GM13977 (cell line): ENCODE measurements around the gene CAMTA1.

Experiments used
- DNase-seq: peaks from one replicate; pipeline ENCODE4 v3.0.0; 2012; ENCODE audit warnings: low spot score
- CTCF ChIP-seq: IDR thresholded peaks from 2 replicates; pipeline ENCODE4 v1.5.1; 2012; ENCODE audit warnings: mild to moderate bottlenecking, control low read depth; ENCODE audit not compliant: insufficient read depth; ENCODE audit errors: extremely low read depth, missing control alignments
- in situ Hi-C: fragments of 300-500 bp; cut with MboI; formaldehyde crosslinking; loops from one replicate; pipeline ENCODE4 v1.12.0; 2022; ENCODE audit warnings: low sequenced_read_pairs, low pct_unique_long_range_greater_than_20kb, mixed read lengths, inconsistent platforms; ENCODE audit not compliant: unreplicated experiment

Gene CAMTA1

GRCh38 chr1:7771823-7772299 is 986.6 kb downstream of the CAMTA1 start:
- no peak for TF ChIP-seq CTCF
- in situ Hi-C loops, result loop anchor here (25.0 kb wide), 1 partner anchor 110 kb away; no protein-coding TSS in a partner anchor
- DNase-seq, result no peak

- DNase-seq, result no peak
- in situ Hi-C loops, result no loop called here
- TF ChIP-seq CTCF, result no peak
Observed at GRCh38 chr1:7777591-7777990, 992.3 kb downstream of the CAMTA1 start.

GRCh38 chr1:7778133-7778628 is 992.9 kb downstream of the CAMTA1 start:
- TF ChIP-seq CTCF, result no peak
- in situ Hi-C loops, result no loop called here
- no peak for DNase-seq

- TF ChIP-seq CTCF, result no peak
- DNase-seq, result no peak
- in situ Hi-C loops, result no loop called here
Observed at GRCh38 chr1:7780976-7781375, 995.7 kb downstream of the CAMTA1 start.

- TF ChIP-seq CTCF, result no peak
- DNase-seq, result no peak
- in situ Hi-C loops, result no loop called here
Observed at GRCh38 chr1:7781501-7781900, 996.2 kb downstream of the CAMTA1 start.

GRCh38 chr1:7781923-7782495 is 996.8 kb downstream of the CAMTA1 start:
- in situ Hi-C loops, result no loop called here
- DNase-seq, result no peak
- TF ChIP-seq CTCF, result no peak
